ENCODE results near the gene MYOD1.

MYOD1 gene

DNA sequence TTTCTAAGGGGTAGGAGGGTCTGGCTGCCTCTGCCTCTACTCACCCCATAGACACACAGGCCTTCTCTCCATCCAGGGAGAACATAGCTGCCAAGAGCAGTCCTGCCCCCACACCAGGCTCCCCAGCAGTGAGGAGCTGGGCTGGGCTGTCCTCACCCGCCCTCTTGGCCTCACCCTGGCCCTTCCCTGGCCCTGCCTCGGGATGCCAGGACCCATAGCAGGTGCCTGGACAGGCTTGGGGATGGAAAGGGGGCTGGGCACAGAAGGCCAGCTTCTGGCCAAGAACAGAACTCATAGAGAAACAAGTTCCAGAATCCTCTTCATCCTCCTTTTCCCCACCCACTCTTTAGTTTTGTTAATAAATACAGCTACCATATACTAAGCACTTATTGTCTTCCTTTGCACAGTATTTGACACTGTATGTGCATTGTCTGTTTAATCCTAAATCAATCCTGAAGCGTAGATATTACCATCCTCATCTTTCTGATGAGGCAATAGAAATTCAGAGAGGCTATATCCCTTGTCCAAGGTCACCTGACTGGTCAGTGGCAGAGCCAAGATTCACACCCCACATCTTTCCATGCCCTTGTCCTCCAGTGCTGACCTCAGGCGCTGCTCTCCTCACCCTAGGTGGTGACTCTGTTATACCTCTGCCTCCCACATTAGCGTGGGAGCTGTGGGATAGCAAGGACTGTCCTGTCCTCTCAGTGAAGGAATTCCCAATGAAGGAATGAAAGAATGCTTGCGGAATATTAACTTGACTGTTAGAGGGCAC lies 22.0 kb upstream of the MYOD1 start:
- Histone ChIP-seq H3K36me3 (ENCODE audit: insufficient read depth, low read length) (no peaks in the 10 kb centered on the region), H3K27ac (no peak overlapping the region), H3K4me3 (no peak overlapping the region), H3K9ac (ENCODE audit: insufficient read length) (no peak overlapping the region), H3K9me3 (ENCODE audit: low read depth, low read length) (no peaks in the 10 kb centered on the region)
- no peak for DNase-seq (ENCODE audit: low read depth, low spot score)
- TF ChIP-seq FOXP2 (optimal IDR thresholded peaks at IDR 0.05; ENCODE audit: control extremely low read depth, extremely low read length, insufficient read depth) (no peak), EZH2 (IDR thresholded peaks at IDR 0.05) (no peak), POLR2AphosphoS5 (IDR thresholded peaks at IDR 0.05; ENCODE audit: borderline replicate concordance, low read depth, low read length) (no peak)

DNA sequence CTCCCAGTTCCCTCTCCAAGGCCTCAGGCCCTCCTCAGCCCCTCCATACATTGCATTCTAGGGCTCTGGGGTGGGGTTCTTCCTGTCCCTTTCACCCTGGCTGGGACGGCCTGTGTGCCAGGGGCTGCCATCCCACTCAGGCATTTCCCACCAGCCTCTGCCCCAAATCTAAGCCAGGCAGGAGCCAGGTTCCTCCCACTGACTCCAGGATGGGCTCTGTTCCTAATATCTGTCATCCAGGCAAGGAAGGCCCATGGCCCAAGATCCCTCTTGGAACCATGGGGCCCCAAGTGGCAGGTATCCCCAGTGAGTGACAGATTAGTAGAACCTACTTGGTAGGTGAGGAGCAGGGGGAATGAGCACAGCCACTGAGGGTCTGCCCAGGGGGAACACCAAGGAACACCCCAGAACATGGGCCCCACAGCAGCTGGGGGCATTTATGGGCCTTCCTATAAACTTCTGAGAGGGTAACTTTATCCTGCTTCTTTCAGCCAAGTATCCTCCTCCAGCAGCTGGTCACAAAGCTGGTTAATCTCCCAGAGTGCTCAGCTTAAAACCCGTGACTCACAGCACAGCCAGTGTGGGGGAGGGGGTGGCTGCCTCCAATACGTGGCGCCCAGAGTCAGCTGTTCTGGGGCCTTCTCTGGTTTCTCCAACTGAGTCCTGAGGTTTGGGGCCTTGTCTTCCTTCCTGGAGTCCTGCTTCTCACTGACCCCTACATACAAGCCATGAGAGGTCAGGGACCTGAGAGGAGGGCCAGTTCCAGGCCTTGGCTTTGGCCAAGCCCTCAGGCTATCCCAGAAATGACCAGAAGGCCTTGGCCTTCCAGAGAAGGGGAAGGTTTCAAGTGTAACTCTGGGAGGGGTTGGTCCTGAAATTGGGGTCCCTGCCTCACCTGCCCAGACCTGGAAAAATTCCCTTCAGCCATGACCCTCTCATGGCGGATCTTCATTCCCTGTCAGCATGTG lies 19.9 kb upstream of the MYOD1 start:
- Histone ChIP-seq H3K9ac (ENCODE audit: insufficient read length) (no peak overlapping the region), H3K36me3 (ENCODE audit: insufficient read depth, low read length) (no peaks in the 10 kb centered on the region), H3K4me3 (no peak overlapping the region), H3K9me3 (ENCODE audit: low read depth, low read length) (no peaks in the 10 kb centered on the region), H3K27ac (no peak overlapping the region)
- TF ChIP-seq FOXP2 (optimal IDR thresholded peaks at IDR 0.05; ENCODE audit: control extremely low read depth, extremely low read length, insufficient read depth) (no peak), EZH2 (IDR thresholded peaks at IDR 0.05) (no peak), POLR2AphosphoS5 (IDR thresholded peaks at IDR 0.05; ENCODE audit: borderline replicate concordance, low read depth, low read length) (no peak)
- DNase-seq (ENCODE audit: low read depth, low spot score): no peak

DNA sequence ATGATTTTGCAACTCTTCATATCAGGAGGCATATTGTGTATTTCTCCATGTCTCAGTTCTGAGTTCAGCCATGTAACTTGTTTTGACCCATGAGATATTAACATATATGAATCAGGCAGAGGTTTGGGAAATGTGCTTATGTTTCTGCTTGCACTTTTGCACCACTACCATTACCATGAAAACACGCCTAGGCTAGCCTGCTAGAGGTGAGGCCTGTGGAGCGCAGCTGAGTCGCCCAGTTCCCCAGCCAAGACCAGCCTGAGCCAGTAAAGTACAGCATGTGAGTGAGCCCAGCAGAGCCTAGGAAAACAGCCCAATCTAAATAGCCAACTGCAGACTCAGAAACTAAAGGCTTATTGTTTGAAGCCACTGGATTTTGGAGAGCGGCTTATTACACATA lies 18.4 kb upstream of the MYOD1 start:
- TF ChIP-seq FOXP2 (optimal IDR thresholded peaks at IDR 0.05; ENCODE audit: control extremely low read depth, extremely low read length, insufficient read depth) (no peak), EZH2 (IDR thresholded peaks at IDR 0.05) (no peak), POLR2AphosphoS5 (IDR thresholded peaks at IDR 0.05; ENCODE audit: borderline replicate concordance, low read depth, low read length) (no peak)
- H3K9ac ChIP-seq (ENCODE audit: insufficient read length): no peak overlapping the region
- no peaks in the 10 kb centered on the region for H3K9me3 ChIP-seq (ENCODE audit: low read depth, low read length)
- H3K36me3 ChIP-seq (ENCODE audit: insufficient read depth, low read length): no peaks in the 10 kb centered on the region
- no peak overlapping the region for H3K27ac ChIP-seq
- no peak overlapping the region for H3K4me3 ChIP-seq
- DNase-seq (ENCODE audit: low read depth, low spot score): no peak

DNA sequence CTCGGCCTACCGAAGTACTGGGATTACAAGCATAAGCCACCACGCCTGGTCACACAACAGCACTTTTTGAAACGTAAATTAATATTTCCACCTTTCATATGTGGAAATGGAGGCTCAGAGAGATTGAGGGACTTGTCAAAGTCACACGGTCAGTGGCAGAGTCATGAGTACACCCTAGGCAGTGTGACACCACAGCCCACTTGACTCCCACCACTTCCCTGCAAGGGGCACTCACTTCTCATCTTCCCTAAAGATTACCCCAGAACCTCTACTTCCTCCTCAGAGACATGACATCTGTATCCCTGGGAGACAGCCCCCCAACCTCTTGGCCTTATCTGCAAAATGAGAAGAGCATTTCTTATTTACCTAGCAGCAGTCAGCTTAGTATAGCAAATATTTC lies 16.5 kb upstream of the MYOD1 start:
- no peak for TF ChIP-seq EZH2 (IDR thresholded peaks at IDR 0.05)
- no peak for TF ChIP-seq FOXP2 (optimal IDR thresholded peaks at IDR 0.05; ENCODE audit: control extremely low read depth, extremely low read length, insufficient read depth)
- no peak for TF ChIP-seq POLR2AphosphoS5 (IDR thresholded peaks at IDR 0.05; ENCODE audit: borderline replicate concordance, low read depth, low read length)
- Histone ChIP-seq H3K9me3 (ENCODE audit: low read depth, low read length) (no peaks in the 10 kb centered on the region), H3K36me3 (ENCODE audit: insufficient read depth, low read length) (no peaks in the 10 kb centered on the region), H3K9ac (ENCODE audit: insufficient read length) (no peak overlapping the region), H3K4me3 (no peak overlapping the region), H3K27ac (no peak overlapping the region)
- DNase-seq (ENCODE audit: low read depth, low spot score): no peak

DNA sequence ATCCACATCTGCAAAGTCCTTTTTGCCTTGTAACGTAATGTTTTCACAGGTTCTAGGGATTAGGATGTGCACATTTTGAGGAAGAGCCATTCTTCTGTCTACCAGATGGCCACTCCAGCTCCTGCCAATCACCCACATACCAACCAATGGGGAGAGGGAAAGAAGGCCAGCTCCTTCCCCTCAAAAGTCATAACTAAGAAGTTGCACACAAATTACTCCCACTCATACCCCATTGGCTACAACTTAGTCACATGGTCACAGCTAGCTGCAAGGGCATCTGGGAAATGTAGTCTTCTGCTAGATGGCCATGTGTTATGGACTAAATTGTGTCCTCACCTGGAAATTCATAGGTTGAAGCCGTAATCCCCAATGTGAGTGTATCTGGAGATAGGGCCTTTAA lies 15.4 kb upstream of the MYOD1 start:
- TF ChIP-seq POLR2AphosphoS5 (IDR thresholded peaks at IDR 0.05; ENCODE audit: borderline replicate concordance, low read depth, low read length): no peak
- no peak for TF ChIP-seq FOXP2 (optimal IDR thresholded peaks at IDR 0.05; ENCODE audit: control extremely low read depth, extremely low read length, insufficient read depth)
- TF ChIP-seq EZH2 (IDR thresholded peaks at IDR 0.05): no peak
- no peak overlapping the region for H3K4me3 ChIP-seq
- H3K9me3 ChIP-seq (ENCODE audit: low read depth, low read length): no peaks in the 10 kb centered on the region
- no peak overlapping the region for H3K27ac ChIP-seq
- no peak overlapping the region for H3K9ac ChIP-seq (ENCODE audit: insufficient read length)
- H3K36me3 ChIP-seq (ENCODE audit: insufficient read depth, low read length): no peaks in the 10 kb centered on the region
- DNase-seq (ENCODE audit: low read depth, low spot score): no peak

DNA sequence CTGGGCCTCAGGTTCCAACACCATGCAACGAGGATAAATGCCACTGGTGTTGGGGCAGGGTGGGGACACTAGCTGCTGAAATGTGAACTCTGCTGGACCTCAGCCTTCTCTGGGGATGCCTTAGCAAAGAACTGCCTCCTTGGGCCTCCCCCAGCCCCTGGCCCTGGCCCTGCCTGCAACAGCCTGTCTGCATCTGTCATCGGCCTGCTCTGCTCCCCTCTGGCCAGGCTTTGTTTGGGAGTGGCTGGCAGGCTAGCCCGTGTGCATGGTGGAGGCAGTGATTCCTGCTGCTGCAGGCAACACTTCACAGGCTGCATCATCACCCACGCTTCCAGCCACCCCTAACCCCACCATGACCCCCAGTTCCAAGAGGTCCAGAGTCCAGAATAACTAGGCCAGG lies 11.5 kb upstream of the MYOD1 start:
- DNase-seq (ENCODE audit: low read depth, low spot score): no peak
- TF ChIP-seq EZH2 (IDR thresholded peaks at IDR 0.05) (no peak), FOXP2 (optimal IDR thresholded peaks at IDR 0.05; ENCODE audit: control extremely low read depth, extremely low read length, insufficient read depth) (no peak), POLR2AphosphoS5 (IDR thresholded peaks at IDR 0.05; ENCODE audit: borderline replicate concordance, low read depth, low read length) (no peak)
- Histone ChIP-seq H3K36me3 (ENCODE audit: insufficient read depth, low read length) (no peaks in the 10 kb centered on the region), H3K4me3 (no peak overlapping the region), H3K9ac (ENCODE audit: insufficient read length) (no peak overlapping the region), H3K27ac (no peak overlapping the region), H3K9me3 (ENCODE audit: low read depth, low read length) (no peaks in the 10 kb centered on the region)

DNA sequence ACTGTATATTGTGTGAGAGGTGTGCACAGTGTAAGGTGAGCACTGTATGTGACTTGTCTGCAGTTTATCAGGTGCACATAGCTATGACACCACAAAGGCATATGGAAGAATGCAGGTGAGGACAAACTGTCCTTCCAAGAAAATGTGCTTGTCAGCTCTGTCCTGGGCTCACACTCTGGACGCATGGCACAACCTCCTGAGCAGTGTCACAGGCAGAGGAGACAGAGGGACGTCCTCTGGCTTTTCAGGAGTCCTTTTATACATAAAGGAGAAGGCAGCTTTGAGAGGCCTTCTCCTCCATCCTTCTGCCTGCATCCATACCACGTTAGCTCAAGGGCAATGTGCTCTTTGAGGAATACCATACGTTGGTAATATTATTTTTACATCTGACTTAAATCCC lies 7.5 kb upstream of the MYOD1 start:
- no peak for DNase-seq (ENCODE audit: low read depth, low spot score)
- Histone ChIP-seq H3K9ac (ENCODE audit: insufficient read length) (no peak overlapping the region), H3K27ac (no peak overlapping the region), H3K9me3 (ENCODE audit: low read depth, low read length) (no peaks in the 10 kb centered on the region), H3K4me3 (no peak overlapping the region), H3K36me3 (ENCODE audit: insufficient read depth, low read length) (no peaks in the 10 kb centered on the region)
- TF ChIP-seq FOXP2 (optimal IDR thresholded peaks at IDR 0.05; ENCODE audit: control extremely low read depth, extremely low read length, insufficient read depth) (no peak), POLR2AphosphoS5 (IDR thresholded peaks at IDR 0.05; ENCODE audit: borderline replicate concordance, low read depth, low read length) (no peak), EZH2 (IDR thresholded peaks at IDR 0.05) (no peak)

DNA sequence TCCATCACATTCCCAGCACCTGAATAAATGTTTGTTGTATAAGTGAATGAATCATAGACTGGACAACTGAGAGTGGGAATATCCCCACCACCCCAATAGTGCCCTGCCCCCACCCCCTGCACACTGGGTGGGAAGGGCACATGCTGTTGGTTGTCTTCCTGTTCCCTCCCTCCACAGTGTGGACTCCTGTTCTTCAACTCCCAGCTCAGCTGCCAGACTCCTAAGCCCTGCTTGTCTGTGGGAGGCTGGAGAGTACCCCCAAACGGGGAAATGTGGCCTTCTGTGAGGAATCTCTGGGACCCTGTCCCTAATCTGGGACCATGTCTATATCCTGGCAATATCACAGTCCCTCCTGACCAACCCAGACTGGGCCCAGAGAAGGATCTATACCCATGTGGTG lies 5.5 kb upstream of the MYOD1 start:
- no peak for DNase-seq (ENCODE audit: low read depth, low spot score)
- Histone ChIP-seq H3K9me3 (ENCODE audit: low read depth, low read length) (no peaks in the 10 kb centered on the region), H3K9ac (ENCODE audit: insufficient read length) (no peak overlapping the region), H3K4me3 (no peak overlapping the region), H3K27ac (no peak overlapping the region), H3K36me3 (ENCODE audit: insufficient read depth, low read length) (no peaks in the 10 kb centered on the region)
- TF ChIP-seq FOXP2 (optimal IDR thresholded peaks at IDR 0.05; ENCODE audit: control extremely low read depth, extremely low read length, insufficient read depth): no peak

All from SK-N-MC (cell line).